GM21515 (cell line): ENCODE measurements around the gene MOCS3.

Experiments
- ATAC-seq: cut with Tn5 transposase; IDR thresholded peaks from one replicate; pipeline ENCODE4 v1.9.1; 2021; ENCODE audit not compliant: unreplicated experiment

Gene MOCS3, protein sequence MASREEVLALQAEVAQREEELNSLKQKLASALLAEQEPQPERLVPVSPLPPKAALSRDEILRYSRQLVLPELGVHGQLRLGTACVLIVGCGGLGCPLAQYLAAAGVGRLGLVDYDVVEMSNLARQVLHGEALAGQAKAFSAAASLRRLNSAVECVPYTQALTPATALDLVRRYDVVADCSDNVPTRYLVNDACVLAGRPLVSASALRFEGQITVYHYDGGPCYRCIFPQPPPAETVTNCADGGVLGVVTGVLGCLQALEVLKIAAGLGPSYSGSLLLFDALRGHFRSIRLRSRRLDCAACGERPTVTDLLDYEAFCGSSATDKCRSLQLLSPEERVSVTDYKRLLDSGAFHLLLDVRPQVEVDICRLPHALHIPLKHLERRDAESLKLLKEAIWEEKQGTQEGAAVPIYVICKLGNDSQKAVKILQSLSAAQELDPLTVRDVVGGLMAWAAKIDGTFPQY

DNA sequence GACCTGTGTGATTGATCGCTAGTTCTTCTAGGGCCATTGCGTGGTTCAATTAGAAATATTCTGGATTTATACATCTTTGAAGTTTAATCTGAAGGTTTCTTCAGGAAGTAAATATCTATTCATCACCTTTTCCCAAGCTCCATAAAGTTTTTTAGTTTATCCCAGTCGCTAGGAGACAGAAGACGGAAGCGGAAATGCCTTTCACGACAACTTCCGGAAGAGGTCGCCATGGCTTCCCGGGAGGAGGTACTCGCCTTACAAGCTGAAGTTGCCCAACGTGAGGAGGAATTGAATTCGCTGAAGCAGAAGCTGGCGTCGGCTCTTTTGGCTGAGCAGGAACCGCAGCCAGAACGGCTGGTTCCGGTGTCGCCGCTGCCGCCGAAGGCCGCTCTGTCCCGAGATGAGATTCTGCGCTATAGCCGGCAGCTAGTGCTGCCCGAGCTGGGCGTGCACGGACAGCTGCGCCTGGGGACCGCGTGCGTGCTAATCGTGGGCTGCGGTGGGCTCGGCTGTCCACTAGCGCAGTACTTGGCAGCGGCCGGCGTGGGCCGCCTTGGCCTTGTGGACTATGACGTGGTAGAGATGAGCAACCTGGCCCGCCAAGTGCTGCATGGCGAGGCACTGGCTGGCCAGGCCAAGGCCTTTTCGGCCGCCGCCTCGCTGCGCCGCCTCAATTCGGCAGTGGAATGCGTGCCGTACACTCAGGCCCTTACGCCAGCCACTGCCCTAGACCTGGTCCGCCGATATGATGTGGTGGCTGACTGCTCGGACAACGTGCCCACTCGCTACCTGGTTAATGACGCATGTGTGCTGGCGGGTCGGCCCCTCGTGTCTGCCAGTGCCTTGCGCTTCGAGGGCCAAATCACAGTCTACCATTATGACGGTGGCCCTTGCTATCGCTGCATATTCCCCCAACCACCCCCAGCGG is at the start of gene MOCS3:
MOCS3 (plus strand) TSS at position 204 of the 928 bp plus-strand sequence; CDS start at position 229, 25 bp downstream.
- ATAC-seq, result peak; percentile 68

DNA sequence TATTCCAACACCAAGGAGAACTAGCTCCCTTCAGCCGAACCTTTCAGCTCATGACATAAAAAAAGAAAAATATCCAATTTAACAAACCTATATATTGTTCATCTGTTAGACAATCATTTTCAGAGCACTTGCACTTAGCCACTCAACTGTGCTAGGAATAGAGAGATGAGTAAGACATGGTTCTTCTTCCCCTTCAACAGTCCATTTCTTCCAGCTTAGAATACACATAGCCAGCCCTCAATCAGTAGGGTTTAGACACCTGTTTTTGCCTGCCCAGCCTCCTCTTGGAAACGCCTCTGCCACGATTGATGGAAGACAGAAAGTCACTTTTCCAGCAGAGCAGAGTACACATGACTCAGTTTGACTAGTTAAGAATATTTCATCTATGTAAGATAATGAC is 49.2 kb upstream of the MOCS3 start:
- ATAC-seq, result no peak

DNA sequence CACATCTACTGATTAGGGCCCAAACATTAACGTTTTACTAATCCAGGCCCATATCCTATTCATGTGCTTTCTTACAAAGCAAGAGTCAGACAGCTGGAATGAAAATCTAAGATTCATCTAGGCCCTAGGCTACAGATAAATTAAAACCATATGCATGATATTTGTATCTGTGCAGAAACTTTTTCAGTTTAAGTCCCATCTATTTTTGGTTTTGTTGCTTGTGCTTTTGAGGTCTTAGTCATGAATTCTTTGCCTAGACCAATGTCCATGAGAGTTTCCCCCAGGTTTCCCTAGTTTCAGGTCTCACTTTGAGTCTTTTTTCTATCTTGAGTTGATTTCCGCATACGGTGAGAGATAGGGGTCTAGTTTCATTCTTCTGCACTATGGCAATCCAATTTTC is 47.6 kb upstream of the MOCS3 start:
- ATAC-seq, result no peak

DNA sequence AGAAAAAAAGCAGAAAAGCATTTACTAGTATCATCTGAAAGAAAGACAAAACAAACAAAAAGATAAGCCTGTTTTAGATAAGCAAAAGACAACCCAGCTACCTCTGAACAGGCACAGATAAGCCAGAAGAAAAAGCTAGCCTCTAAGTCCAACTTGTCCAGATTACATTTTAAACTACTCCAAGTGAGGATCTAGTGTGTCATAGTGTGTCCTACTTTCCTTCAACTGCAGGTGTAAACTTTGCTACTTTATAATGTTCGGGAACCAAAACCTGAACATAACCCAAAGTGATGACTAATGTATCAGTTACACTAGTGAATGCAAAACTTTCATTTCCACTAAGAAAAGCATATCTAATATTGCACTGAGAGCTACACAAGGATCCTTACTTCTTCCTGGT is 46.9 kb upstream of the MOCS3 start:
- ATAC-seq, result no peak

DNA sequence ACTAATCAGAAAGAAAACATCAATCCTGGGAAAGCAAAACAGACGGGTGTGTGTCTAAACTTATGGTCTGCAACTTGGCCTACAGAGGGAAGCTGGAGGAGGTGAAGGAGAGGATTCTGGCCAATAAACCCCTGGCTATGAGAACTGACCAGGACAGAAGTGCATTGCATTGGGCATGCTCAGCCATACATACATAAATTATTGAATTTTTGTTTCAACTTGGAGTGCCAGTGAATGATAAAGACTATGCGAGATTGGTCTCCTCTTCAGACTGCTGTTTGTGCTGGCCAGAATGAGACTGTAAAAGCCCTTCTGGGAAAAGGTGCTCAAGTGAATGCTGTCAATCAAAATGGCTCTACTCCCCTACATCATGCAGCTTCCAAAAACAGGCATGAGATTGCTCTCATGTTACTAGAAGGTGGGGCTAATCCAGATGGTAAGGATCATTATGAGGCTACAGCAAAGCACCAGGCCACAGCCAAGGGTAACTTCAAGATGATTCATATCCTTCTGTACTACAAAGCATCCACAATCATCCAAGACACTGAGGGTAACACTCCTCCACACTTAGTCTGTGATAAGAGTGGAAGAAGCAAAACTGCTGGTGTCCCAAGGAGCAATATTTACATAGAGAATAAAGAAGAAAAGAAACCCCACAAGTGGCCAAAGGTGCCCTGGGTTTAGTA is 44.8 kb upstream of the MOCS3 start:
- ATAC-seq, result no peak

DNA sequence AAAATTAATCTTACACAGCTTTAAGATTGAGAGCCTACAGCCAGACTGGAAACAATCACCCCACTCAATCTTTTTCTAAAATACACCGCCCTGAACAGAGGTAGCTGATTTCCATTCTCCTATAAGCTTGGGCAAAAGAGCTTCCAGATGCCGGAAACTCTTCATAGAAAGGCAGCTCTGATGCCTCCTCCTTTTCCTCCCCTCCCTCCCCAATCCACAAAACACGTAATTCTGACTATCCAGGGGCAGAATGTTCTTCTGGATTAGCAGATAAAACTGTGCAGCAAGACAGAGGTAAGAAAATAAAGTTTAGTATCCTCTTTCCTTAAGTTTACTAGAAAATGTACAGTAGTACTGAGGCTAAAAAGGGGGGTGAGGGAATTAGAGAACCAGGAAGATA is 43.2 kb upstream of the MOCS3 start:
- no peak for ATAC-seq

DNA sequence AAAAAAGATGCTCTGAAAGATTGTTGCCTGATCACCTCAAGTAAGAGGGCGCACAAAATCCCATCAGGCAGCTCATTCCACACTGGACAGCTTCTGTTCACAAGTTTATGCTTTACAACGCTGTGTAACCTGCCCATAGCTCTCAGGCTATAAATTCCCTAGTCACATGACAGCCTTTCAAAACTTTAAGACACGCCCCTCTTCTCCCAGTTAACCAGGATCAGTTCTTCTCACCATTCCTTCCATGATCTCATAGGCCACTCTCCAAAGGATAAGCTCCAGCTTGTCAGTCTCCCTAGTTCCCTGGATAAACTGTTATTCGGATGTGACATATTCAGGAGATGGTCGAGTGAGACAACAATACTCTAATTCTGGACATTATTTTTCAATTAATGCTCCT is 42.4 kb upstream of the MOCS3 start:
- no peak for ATAC-seq

DNA sequence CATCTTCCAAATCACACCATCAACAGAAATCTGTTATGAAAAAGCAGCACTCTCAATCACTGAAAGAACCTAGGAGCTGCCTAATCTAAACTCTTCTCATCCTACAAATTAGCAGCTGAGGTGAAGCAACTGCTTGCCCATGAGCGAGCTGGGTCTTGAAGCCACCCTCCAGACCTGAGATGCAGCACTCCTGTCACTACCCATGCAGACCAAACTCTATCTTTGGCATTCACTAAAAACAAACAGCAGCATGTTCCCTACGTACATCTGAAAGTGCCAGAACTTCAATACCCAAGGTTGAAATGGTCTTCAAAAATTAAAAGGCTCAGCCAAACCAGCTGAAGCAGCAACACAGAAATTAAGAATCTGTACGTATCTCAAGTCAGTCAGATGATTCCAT is 41.7 kb upstream of the MOCS3 start:
- ATAC-seq, result no peak

DNA sequence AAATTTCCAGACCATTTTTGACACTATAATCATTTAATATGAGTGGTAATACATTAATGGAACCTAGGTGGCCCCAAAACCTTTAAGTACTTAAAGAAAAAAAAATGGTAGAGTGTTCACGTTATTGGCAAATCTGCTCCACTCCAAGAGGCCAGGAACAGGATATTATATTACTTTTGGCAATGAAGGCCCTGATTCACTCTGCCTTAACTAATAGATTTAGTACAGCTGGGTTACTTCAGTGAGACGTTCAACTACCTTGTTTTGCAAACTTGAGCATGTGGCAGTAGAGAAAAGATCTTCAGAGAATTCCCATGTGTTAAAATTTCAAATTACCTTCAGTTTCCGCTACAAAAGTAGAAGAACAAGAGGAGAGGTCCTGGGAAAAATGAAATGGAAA is 40.2 kb upstream of the MOCS3 start:
- no peak for ATAC-seq

DNA sequence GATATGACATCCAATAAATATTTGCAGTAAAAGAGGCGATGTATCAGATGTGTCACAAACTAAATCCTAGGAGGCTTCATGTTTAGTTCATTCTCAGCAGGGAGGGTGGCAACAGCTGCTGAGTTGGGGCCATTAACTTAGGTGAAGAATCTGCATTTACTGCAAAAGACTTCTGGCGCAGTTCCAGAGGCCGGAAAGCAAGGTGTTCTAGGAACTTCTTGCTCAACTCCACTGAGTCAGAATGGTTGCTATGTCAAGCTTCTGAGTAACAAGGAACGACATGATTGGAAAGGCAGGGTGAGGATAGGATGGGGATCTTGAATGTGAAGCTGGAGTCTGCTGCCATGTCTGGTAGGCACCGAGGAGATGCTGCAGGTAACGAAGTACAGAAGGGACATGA is 39.1 kb upstream of the MOCS3 start:
- no peak for ATAC-seq

DNA sequence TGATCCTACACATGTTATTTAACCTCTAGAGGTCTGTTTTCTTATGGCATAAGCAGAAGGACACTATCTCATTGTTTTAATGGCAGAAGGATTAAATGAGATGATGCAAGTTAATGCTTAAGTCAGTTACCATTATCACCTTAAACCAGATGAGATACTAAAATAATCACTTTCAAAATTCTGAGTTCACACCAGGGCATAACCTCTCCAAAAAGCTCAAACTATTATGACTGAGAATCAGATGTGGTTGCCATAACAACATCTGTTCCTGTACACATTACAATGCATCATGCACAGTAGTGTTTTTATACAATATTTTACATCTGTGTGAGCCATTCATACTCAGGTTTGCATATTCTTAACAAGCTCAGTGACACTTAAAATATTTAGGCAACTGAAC is 37.6 kb upstream of the MOCS3 start:
- ATAC-seq, result no peak

DNA sequence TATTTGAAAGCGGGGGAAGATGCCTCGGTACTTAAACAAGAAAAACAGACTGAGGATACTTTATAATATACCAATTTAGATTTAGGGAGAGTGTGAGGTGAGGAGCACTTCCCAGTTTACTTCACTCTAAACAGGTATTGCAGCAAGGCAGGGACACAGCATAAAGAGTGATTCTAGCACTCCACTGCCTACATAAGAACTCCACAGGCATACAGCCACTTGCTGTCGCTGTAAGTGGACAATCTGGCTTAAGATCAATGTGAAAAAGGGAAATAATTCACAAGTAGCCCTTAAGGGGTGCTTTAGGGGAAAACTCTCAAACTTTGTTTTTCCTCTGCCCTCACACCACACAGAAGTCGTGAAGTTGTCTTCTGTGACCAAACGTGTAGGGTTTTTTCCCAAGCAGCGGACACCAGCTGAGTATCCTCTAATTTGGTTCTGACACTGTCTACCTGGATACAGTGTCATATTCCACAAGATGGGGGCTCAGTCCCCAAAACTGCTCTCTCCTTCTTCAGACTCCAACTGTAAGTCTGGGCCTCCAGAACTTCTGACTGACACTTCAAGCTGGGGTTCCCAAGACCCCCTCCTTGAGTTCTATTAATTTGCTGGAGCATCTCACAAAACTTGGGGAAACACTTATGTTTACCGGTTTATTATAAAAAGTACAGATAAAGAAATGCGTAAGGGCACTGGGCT is 36.7 kb upstream of the MOCS3 start:
- no peak for ATAC-seq

DNA sequence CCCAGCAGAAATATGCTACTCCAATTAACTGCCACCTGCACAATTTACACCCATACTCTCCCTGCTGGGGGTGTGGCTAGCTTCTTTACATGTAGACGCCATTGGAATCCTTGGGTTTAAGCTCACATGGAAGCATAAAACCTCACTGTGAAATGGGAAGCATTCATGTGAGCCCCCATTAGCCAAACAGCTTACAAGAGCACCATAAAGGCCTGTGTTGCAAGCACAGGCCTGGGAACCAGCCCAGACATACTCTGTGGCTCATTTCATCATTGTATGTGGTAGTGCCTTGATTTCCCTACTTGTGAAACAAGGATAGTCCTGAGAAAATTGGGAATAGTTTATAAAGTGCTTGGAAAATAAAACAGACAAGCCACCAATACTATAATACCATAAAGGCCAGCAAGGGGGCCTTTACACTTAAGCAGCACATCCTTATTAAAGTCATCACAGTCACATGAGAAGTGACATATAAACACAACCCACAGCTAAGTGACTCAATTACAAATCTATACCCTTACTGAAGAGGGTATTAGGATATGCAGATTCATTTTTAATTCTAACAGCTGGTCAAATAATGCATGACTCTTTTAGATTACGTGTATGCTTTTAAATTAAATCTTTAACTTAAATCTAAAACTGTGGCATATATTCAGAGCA is 34.2 kb upstream of the MOCS3 start:
- ATAC-seq, result no peak

DNA sequence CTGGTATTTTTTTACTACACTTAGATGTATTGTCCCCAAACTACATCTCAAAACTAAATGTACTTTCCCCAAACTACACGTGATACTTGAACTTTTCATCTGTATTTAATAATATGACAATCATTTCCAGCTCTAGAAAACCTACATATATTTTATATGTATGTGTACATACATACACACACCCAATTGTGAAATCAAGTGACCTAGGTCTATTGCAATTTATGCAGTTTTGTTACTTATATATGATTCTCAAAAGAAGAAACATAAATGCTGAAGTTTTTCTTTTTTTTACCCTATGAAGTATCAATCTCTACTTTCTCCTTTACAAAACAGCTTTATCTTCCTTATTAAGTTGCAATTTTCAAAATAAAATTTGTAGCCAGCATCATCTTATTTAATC is 32.1 kb upstream of the MOCS3 start:
- no peak for ATAC-seq

DNA sequence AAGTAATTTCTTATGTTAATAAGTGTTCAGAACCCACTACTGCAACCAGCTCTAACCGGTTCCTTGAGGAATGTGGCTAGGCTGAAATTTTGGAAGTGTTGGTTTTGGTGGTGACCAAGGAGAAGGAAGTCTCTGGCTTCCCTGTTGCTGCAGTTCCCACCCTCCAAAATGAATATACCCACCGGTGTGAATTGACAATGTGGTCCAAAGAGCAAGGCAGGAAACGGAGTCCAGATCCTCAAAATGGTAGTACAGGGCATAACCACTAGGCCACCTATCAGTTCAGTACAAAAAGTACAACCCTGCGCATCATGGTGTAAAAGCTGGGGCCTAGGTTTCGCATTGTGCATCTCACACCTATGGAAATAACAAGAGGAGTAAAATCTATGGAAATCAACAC is 30.1 kb upstream of the MOCS3 start:
- ATAC-seq, result no peak

DNA sequence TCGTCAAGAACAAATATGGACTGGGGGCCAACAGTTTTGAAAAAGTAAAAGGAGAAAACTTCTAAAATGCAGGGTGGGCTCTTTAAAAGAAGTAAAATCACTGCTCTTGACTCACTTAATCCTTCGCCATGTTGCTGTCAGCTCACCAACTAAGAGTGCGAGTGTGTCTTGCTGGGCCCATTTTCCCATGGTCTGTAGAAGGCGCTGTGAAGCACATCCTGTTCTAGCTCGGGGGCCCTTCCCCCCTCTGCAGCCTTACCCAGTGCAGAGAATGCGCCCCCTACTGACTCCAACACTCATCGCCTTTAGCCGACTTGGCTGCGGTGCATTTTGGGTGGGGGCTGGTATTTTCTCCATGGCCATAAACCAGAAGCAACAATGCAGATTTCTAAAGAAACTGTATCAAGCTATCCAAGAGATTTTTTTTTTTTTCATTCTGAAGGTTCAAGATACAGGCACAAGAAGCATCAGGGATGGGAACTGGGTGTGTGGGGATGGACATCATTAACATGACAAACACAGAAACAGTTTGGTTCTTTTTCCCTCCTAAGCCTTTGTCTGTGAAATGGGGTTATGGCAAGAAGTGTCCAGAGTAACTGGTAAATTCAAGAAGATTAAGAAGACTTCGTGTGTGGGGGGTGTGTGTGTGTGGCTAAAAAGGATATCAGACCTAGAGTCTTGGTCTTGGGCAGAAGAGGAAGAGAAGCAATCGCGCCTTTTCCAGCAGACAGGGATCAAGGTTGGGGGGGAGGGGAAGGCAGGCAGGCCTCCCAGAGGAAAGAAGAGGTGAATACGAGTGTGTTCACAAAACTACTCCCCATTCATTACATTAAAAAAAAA is 29.1 kb upstream of the MOCS3 start:
- peak; percentile 45 for ATAC-seq

DNA sequence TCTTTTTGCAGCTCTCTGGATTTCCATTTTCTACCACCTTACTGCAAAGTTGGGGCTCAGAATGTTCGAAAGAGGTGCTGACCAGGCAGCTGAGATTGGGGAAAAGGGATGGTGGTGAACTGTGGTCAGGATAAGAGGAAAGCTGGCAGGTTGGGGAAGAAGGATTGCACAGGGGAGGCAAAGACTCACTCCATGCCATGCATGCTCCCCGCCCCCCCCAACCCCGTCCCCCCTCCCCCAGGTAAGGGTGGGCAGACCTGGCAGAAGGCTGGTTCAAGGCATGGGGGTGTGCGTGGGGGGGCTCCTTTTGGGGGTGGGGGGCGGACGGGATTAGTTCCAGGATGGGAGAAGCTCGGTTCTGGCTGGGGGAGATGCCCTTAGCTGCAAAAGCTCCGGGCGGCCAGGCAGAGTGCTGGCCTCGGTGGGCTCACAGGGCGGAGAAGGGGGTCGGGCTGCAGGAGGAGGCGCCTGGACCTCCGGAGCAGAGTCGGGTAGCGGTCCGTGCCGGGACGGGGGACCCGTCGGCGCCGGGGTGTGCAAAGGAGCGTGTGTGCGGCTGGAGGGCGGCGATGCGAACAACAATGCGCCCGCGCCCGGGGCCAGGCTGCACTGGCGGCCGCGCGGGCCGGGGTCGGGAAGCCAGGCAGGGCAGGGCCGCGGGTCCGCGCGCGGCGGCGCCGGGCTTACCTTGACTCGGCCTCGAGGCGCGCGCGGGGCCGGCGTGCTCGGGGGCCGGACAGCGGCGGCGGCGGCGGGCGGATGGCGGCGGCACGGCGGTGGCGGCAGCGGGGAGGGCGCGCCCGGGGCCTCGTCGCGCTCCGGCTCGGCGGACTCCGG is 28.3 kb upstream of the MOCS3 start:
- peak; percentile 9 for ATAC-seq

DNA sequence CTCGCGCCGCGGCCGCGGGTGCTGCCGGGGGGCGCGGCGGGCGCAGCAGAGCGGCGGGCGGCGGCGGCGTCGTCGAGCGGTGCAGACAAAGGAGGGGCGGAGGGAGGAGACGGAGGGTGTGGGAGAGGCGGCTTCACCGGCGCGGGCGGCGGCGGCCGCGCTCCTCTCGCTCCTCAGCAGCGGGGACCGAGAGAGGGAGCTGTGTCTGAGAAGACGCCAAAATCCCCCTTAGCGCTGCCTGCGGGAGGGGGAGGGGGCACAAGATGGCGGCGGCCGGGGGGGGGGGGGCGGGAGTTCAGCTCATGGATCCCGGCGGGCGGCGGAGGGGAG is 27.7 kb upstream of the MOCS3 start:
- peak; percentile 21 for ATAC-seq
